Measurements from ENCODE around the gene NCKAP5.

NCKAP5 gene

GRCh38 chr2:133568172-133568571, at the start of gene NCKAP5:
Gene NCKAP5, minus strand, starts transcription at chr2:133568463. Its CDS starts 50,937 bp downstream, at chr2:133517526.
- Mint-ChIP-seq H3K4me1 (ENCODE audit: low read depth) (no peaks in the 10 kb centered on the region), H3K4me3 (no peak within 1 kb of the TSS), H3K36me3 (ENCODE audit: low read depth) (no peaks in the 10 kb centered on the region), H3K9me3 (no peaks in the 10 kb centered on the region), H3K27me3 (peaks cover 16% of the 10 kb centered on the region), H3K27ac (no peak within 1 kb of the TSS)
- intact Hi-C loops (cut with micrococcal nuclease) = no loop called here

- H3K36me3 Mint-ChIP-seq (ENCODE audit: low read depth) = no peaks in the 10 kb centered on the region
- H3K4me1 Mint-ChIP-seq (ENCODE audit: low read depth) = no peaks in the 10 kb centered on the region
- H3K27ac Mint-ChIP-seq = no peak overlapping the region
- intact Hi-C loops (cut with micrococcal nuclease) = no loop called here
- H3K4me3 Mint-ChIP-seq = no peak overlapping the region
- peaks cover 10% of the 10 kb centered on the region for H3K9me3 Mint-ChIP-seq
- H3K27me3 Mint-ChIP-seq = no peaks in the 10 kb centered on the region
Measured at GRCh38 chr2:133609664-133610063, 41.4 kb upstream of the NCKAP5 start.

- H3K9me3 Mint-ChIP-seq = no peaks in the 10 kb centered on the region
- H3K4me1 Mint-ChIP-seq (ENCODE audit: low read depth) = no peaks in the 10 kb centered on the region
- no peaks in the 10 kb centered on the region for H3K36me3 Mint-ChIP-seq (ENCODE audit: low read depth)
- H3K4me3 Mint-ChIP-seq = no peak overlapping the region
- no peaks in the 10 kb centered on the region for H3K27me3 Mint-ChIP-seq
- intact Hi-C loops (cut with micrococcal nuclease) = no loop called here
- no peak overlapping the region for H3K27ac Mint-ChIP-seq
Measured at GRCh38 chr2:133608291-133608690, 40.0 kb upstream of the NCKAP5 start.

- intact Hi-C loops (cut with micrococcal nuclease) = no loop called here
Measured at GRCh38 chr2:133607679-133608078, 39.4 kb upstream of the NCKAP5 start.

GRCh38 chr2:133606616-133607015, 38.4 kb upstream of the NCKAP5 start:
- Mint-ChIP-seq H3K36me3 (ENCODE audit: low read depth) (no peaks in the 10 kb centered on the region), H3K9me3 (no peaks in the 10 kb centered on the region), H3K27me3 (no peaks in the 10 kb centered on the region), H3K4me1 (ENCODE audit: low read depth) (no peaks in the 10 kb centered on the region), H3K4me3 (no peak overlapping the region), H3K27ac (no peak overlapping the region)
- intact Hi-C loops (cut with micrococcal nuclease) = no loop called here

More at GRCh38 chr2:133607679-133608078, 39.4 kb upstream of the NCKAP5 start:
- H3K4me1 Mint-ChIP-seq (ENCODE audit: low read depth) = no peaks in the 10 kb centered on the region
- no peaks in the 10 kb centered on the region for H3K36me3 Mint-ChIP-seq (ENCODE audit: low read depth)
- no peaks in the 10 kb centered on the region for H3K27me3 Mint-ChIP-seq
- no peak overlapping the region for H3K27ac Mint-ChIP-seq
- H3K4me3 Mint-ChIP-seq = no peak overlapping the region
- H3K9me3 Mint-ChIP-seq = no peaks in the 10 kb centered on the region

- no peaks in the 10 kb centered on the region for H3K9me3 Mint-ChIP-seq
- no peaks in the 10 kb centered on the region for H3K27me3 Mint-ChIP-seq
- H3K4me1 Mint-ChIP-seq (ENCODE audit: low read depth) = no peaks in the 10 kb centered on the region
- H3K27ac Mint-ChIP-seq = no peak overlapping the region
- no peak overlapping the region for H3K4me3 Mint-ChIP-seq
- intact Hi-C loops (cut with micrococcal nuclease) = no loop called here
- H3K36me3 Mint-ChIP-seq (ENCODE audit: low read depth) = no peaks in the 10 kb centered on the region
Measured at GRCh38 chr2:133605766-133606137, 37.5 kb upstream of the NCKAP5 start.

- Mint-ChIP-seq H3K4me3 (no peak overlapping the region), H3K27me3 (no peaks in the 10 kb centered on the region), H3K9me3 (no peaks in the 10 kb centered on the region), H3K36me3 (ENCODE audit: low read depth) (no peaks in the 10 kb centered on the region), H3K4me1 (ENCODE audit: low read depth) (no peaks in the 10 kb centered on the region), H3K27ac (no peak overlapping the region)
- intact Hi-C loops (cut with micrococcal nuclease) = no loop called here
Measured at GRCh38 chr2:133605011-133605765, 36.9 kb upstream of the NCKAP5 start.

GRCh38 chr2:133603109-133603508, 34.8 kb upstream of the NCKAP5 start:
- H3K27me3 Mint-ChIP-seq = no peaks in the 10 kb centered on the region
- intact Hi-C loops (cut with micrococcal nuclease) = no loop called here
- H3K36me3 Mint-ChIP-seq (ENCODE audit: low read depth) = no peaks in the 10 kb centered on the region
- H3K27ac Mint-ChIP-seq = no peak overlapping the region
- H3K4me1 Mint-ChIP-seq (ENCODE audit: low read depth) = no peaks in the 10 kb centered on the region
- no peaks in the 10 kb centered on the region for H3K9me3 Mint-ChIP-seq
- no peak overlapping the region for H3K4me3 Mint-ChIP-seq

- Mint-ChIP-seq H3K36me3 (ENCODE audit: low read depth) (no peaks in the 10 kb centered on the region), H3K4me3 (no peak overlapping the region), H3K9me3 (no peaks in the 10 kb centered on the region), H3K27ac (no peak overlapping the region), H3K27me3 (no peaks in the 10 kb centered on the region), H3K4me1 (ENCODE audit: low read depth) (no peaks in the 10 kb centered on the region)
- intact Hi-C loops (cut with micrococcal nuclease) = no loop called here
Measured at GRCh38 chr2:133602538-133602937, 34.3 kb upstream of the NCKAP5 start.

- H3K4me3 Mint-ChIP-seq = no peak overlapping the region
- H3K27me3 Mint-ChIP-seq = no peaks in the 10 kb centered on the region
- H3K27ac Mint-ChIP-seq = no peak overlapping the region
- H3K4me1 Mint-ChIP-seq (ENCODE audit: low read depth) = no peaks in the 10 kb centered on the region
- intact Hi-C loops (cut with micrococcal nuclease) = no loop called here
- no peaks in the 10 kb centered on the region for H3K36me3 Mint-ChIP-seq (ENCODE audit: low read depth)
- H3K9me3 Mint-ChIP-seq = no peaks in the 10 kb centered on the region
Measured at GRCh38 chr2:133600266-133600928, 32.1 kb upstream of the NCKAP5 start.

- no peak overlapping the region for H3K27ac Mint-ChIP-seq
- H3K36me3 Mint-ChIP-seq (ENCODE audit: low read depth) = no peaks in the 10 kb centered on the region
- H3K4me1 Mint-ChIP-seq (ENCODE audit: low read depth) = no peaks in the 10 kb centered on the region
- H3K27me3 Mint-ChIP-seq = no peaks in the 10 kb centered on the region
- intact Hi-C loops (cut with micrococcal nuclease) = no loop called here
- H3K9me3 Mint-ChIP-seq = no peaks in the 10 kb centered on the region
- no peak overlapping the region for H3K4me3 Mint-ChIP-seq
Measured at GRCh38 chr2:133599811-133600210, 31.5 kb upstream of the NCKAP5 start.

GRCh38 chr2:133599211-133599803, 31.0 kb upstream of the NCKAP5 start:
- H3K27me3 Mint-ChIP-seq = no peaks in the 10 kb centered on the region
- no peaks in the 10 kb centered on the region for H3K9me3 Mint-ChIP-seq
- H3K4me1 Mint-ChIP-seq (ENCODE audit: low read depth) = no peaks in the 10 kb centered on the region
- H3K36me3 Mint-ChIP-seq (ENCODE audit: low read depth) = no peaks in the 10 kb centered on the region
- no peak overlapping the region for H3K27ac Mint-ChIP-seq
- H3K4me3 Mint-ChIP-seq = no peak overlapping the region
- intact Hi-C loops (cut with micrococcal nuclease) = no loop called here

GRCh38 chr2:133598769-133599168, 30.5 kb upstream of the NCKAP5 start:
- intact Hi-C loops (cut with micrococcal nuclease) = no loop called here
- H3K27ac Mint-ChIP-seq = no peak overlapping the region
- H3K4me3 Mint-ChIP-seq = no peak overlapping the region
- H3K27me3 Mint-ChIP-seq = no peaks in the 10 kb centered on the region
- no peaks in the 10 kb centered on the region for H3K4me1 Mint-ChIP-seq (ENCODE audit: low read depth)
- no peaks in the 10 kb centered on the region for H3K9me3 Mint-ChIP-seq
- H3K36me3 Mint-ChIP-seq (ENCODE audit: low read depth) = no peaks in the 10 kb centered on the region

GRCh38 chr2:133596701-133597393, 28.6 kb upstream of the NCKAP5 start:
- Mint-ChIP-seq H3K4me3 (no peak overlapping the region), H3K27me3 (no peaks in the 10 kb centered on the region), H3K36me3 (ENCODE audit: low read depth) (no peaks in the 10 kb centered on the region), H3K4me1 (ENCODE audit: low read depth) (no peaks in the 10 kb centered on the region), H3K9me3 (no peaks in the 10 kb centered on the region), H3K27ac (no peak overlapping the region)
- intact Hi-C loops (cut with micrococcal nuclease) = no loop called here

All from dendritic cell treated with granulocyte-macrophage colony-stimulating factor and Interleukin-4, amounts not matched to agents 40 ng/mL and 50 ng/mL, for 4 days (primary cell).